WTC11 (cell line): Measurements from ENCODE around the gene CADM1. TPM values are rescaled to one million over a fixed set of nuclear protein-coding genes. Genes with fewer than 3 reads are reported as not detected.

Experiments
- ATAC-seq: fragments of 200-7000 bp; cut with Tn5 transposase; 2 replicates; pipeline ENCODE4 v1.10.0; 2021; ENCODE audit warnings: mild to moderate bottlenecking, moderate library complexity
- CTCF ChIA-PET: fragments of 300-600 bp; sonication (Branson Sonifier 250); formaldehyde crosslinking; loops from one replicate; lab custom pipeline; 2021; ENCODE audit warnings: antibody characterized with exemption; lab: Charles Lee
- POLR2A ChIA-PET: fragments of 350-600 bp; sonication (Branson Sonifier 250); formaldehyde crosslinking; loops from one replicate; lab custom pipeline; 2021; ENCODE audit warnings: antibody characterized with exemption; lab: Charles Lee
- DNase-seq: peaks from one replicate; pipeline ENCODE4 v3.0.0; 2021; ENCODE audit warnings: low spot score
- H3K27ac Mint-ChIP-seq: 2 replicates; pipeline ENCODE4 v1.8.0; 2021; ENCODE audit warnings: mixed read lengths
- H3K27me3 Mint-ChIP-seq: 2 replicates; pipeline ENCODE4 v1.8.0; 2021; ENCODE audit warnings: low read depth, mild to moderate bottlenecking, moderate library complexity, mixed read lengths
- H3K36me3 Mint-ChIP-seq: 2 replicates; pipeline ENCODE4 v1.8.0; 2021; ENCODE audit warnings: mixed read lengths
- H3K4me1 Mint-ChIP-seq: 2 replicates; pipeline ENCODE4 v1.8.0; 2022; ENCODE audit warnings: mixed read lengths
- H3K4me3 Mint-ChIP-seq: 2 replicates; pipeline ENCODE4 v1.8.0; 2021; ENCODE audit warnings: mild to moderate bottlenecking, moderate library complexity, mixed read lengths
- H3K9me3 Mint-ChIP-seq: 2 replicates; pipeline ENCODE4 v1.8.0; 2021; ENCODE audit warnings: mixed read lengths
- CBFB ChIP-seq: sonication (generic); formaldehyde crosslinking; IDR thresholded peaks from 2 replicates; pipeline ENCODE4 v1.8.1; 2022; ENCODE audit warnings: mild to moderate bottlenecking, low read depth, missing genetic modification reagents
- CTCF ChIP-seq: fragments of 200-600 bp; IDR thresholded peaks from 2 replicates; pipeline ENCODE4 v1.8.0; 2022; ENCODE audit warnings: antibody characterized with exemption
- E2F5 ChIP-seq: sonication (generic); formaldehyde crosslinking; IDR thresholded peaks from 2 replicates; pipeline ENCODE4 v1.8.1; 2022; ENCODE audit warnings: mild to moderate bottlenecking, moderate library complexity, missing genetic modification reagents
- ESRRA ChIP-seq: sonication (generic); formaldehyde crosslinking; IDR thresholded peaks from 2 replicates; pipeline ENCODE4 v1.8.1; 2022; ENCODE audit warnings: mild to moderate bottlenecking, missing genetic modification reagents, borderline replicate concordance
- JAZF1 ChIP-seq: fragments of 250-450 bp; sonication (Bioruptor Pico); IDR thresholded peaks from 2 replicates; pipeline ENCODE4 v1.9.0; 2021; ENCODE audit warnings: moderate library complexity, mild to moderate bottlenecking, inconsistent platforms
- KAT7 ChIP-seq: sonication (generic); formaldehyde crosslinking; IDR thresholded peaks from 2 replicates; pipeline ENCODE4 v1.8.1; 2023; ENCODE audit warnings: missing genetic modification reagents, mild to moderate bottlenecking, borderline replicate concordance
- NFYB ChIP-seq: sonication (generic); formaldehyde crosslinking; conservative IDR thresholded peaks from 2 replicates; pipeline ENCODE4 v1.8.0; 2022; ENCODE audit warnings: low read depth, missing genetic modification reagents
- NR1H2 ChIP-seq: sonication (generic); formaldehyde crosslinking; IDR thresholded peaks from 2 replicates; pipeline ENCODE4 v1.9.0; 2021; ENCODE audit warnings: mild to moderate bottlenecking, moderate library complexity, missing genetic modification reagents
- RORB ChIP-seq: fragments of 250-450 bp; sonication (Bioruptor Pico); IDR thresholded peaks from 2 replicates; pipeline ENCODE4 v1.9.0; 2021; ENCODE audit warnings: mild to moderate bottlenecking
- ZBTB21 ChIP-seq: sonication (generic); formaldehyde crosslinking; IDR thresholded peaks from 2 replicates; pipeline ENCODE4 v1.8.1; 2023; ENCODE audit warnings: mild to moderate bottlenecking, missing genetic modification reagents, borderline replicate concordance
- ZMAT4 ChIP-seq: fragments of 250-450 bp; sonication (Bioruptor Pico); IDR thresholded peaks from 2 replicates; pipeline ENCODE4 v1.9.0; 2021; ENCODE audit warnings: mild to moderate bottlenecking
- ZNF281 ChIP-seq: sonication (generic); formaldehyde crosslinking; IDR thresholded peaks from 2 replicates; pipeline ENCODE4 v1.8.0; 2023; ENCODE audit warnings: mild to moderate bottlenecking, missing genetic modification reagents
- ZNF425 ChIP-seq: fragments of 250-450 bp; sonication (Bioruptor Pico); conservative IDR thresholded peaks from 2 replicates; pipeline ENCODE4 v1.9.0; 2021; ENCODE audit warnings: mild to moderate bottlenecking
- ZNF532 ChIP-seq: fragments of 250-450 bp; sonication (Bioruptor Pico); IDR thresholded peaks from 2 replicates; pipeline ENCODE4 v1.9.0; 2021; ENCODE audit warnings: mild to moderate bottlenecking, borderline replicate concordance
- total RNA-seq: library from RNA; stranded (reverse); gene quantifications from 3 replicates; pipeline ENCODE4 v1.2.3, GENCODE V29; 2021

The CADM1 gene
- total RNA-seq, 1 experiment from 2014 or later, result 26.8 TPM

GRCh38 chr11:115454525-115454924, 49.7 kb downstream of the CADM1 start (continued):
- TF ChIP-seq ZNF425 (CRISPR knock-in tag), result no peak
- no peak for TF ChIP-seq CTCF
- TF ChIP-seq NR1H2 (CRISPR knock-in tag), result no peak
- TF ChIP-seq NFYB, result no peak
- no peak for TF ChIP-seq E2F5 (CRISPR knock-in tag)
- TF ChIP-seq RORB, result no peak
- TF ChIP-seq JAZF1, result no peak
- no peak for TF ChIP-seq ZNF281 (CRISPR knock-in tag)
- TF ChIP-seq ZNF532, result no peak
- TF ChIP-seq ZMAT4, result no peak

- POLR2A ChIA-PET, result interaction anchor here (0.6 kb wide), 1 partner anchor 70 kb away, joined by 3 read pairs; no protein-coding TSS in a partner anchor
- H3K36me3 Mint-ChIP-seq, result no peaks in the 10 kb centered on the region
- no peak overlapping the region for H3K27ac Mint-ChIP-seq
- H3K9me3 Mint-ChIP-seq, result no peaks in the 10 kb centered on the region
- TF ChIP-seq ESRRA, result no peak
- no peak for TF ChIP-seq KAT7
- TF ChIP-seq CBFB (CRISPR knock-in tag), result no peak
- TF ChIP-seq ZBTB21, result no peak
- no peak for ATAC-seq
- DNase-seq, result no peak
- H3K27me3 Mint-ChIP-seq, result peaks cover 24% of the 10 kb centered on the region
- H3K4me1 Mint-ChIP-seq, result peaks cover 54% of the 10 kb centered on the region
- CTCF ChIA-PET, result no interaction called here
- no peak overlapping the region for H3K4me3 Mint-ChIP-seq
These were observed 50.3 kb downstream of the CADM1 start for GRCh38 chr11:115453693-115454490.
